Activated naive CD8-positive, alpha-beta T cell treated with anti-CD3 and anti-CD28 coated beads for 36 hours (primary cell): ENCODE measurements around the gene CCNK. TPM values are rescaled to one million over a fixed set of nuclear protein-coding genes. Genes with fewer than 3 reads are reported as not detected.

Source experiments
- DNase-seq: peaks from one replicate; pipeline ENCODE4 v3.0.0; 2021
- H3K27ac Mint-ChIP-seq: one replicate; pipeline ENCODE4 v1.8.0; 2022; ENCODE audit warnings: mild to moderate bottlenecking, moderate library complexity, mixed read lengths
- H3K27me3 Mint-ChIP-seq: one replicate; pipeline ENCODE4 v1.8.0; 2022; ENCODE audit warnings: mild to moderate bottlenecking, mixed read lengths
- H3K36me3 Mint-ChIP-seq: one replicate; pipeline ENCODE4 v1.8.0; 2021; ENCODE audit warnings: mild to moderate bottlenecking, mixed read lengths
- H3K4me1 Mint-ChIP-seq: one replicate; pipeline ENCODE4 v1.8.0; 2021; ENCODE audit warnings: mixed read lengths
- H3K4me3 Mint-ChIP-seq: one replicate; pipeline ENCODE4 v1.8.0; 2022; ENCODE audit warnings: mild to moderate bottlenecking, moderate library complexity, mixed read lengths
- H3K9me3 Mint-ChIP-seq: one replicate; pipeline ENCODE4 v1.8.0; 2022; ENCODE audit warnings: mixed read lengths
- total RNA-seq, 2 experiments: library from RNA; stranded (reverse); gene quantifications; one replicate each; pipeline ENCODE4 v1.2.3, GENCODE V29; 2021

CCNK gene
- total RNA-seq, 2 experiments from 2014 or later = 103 to 108 TPM

DNA sequence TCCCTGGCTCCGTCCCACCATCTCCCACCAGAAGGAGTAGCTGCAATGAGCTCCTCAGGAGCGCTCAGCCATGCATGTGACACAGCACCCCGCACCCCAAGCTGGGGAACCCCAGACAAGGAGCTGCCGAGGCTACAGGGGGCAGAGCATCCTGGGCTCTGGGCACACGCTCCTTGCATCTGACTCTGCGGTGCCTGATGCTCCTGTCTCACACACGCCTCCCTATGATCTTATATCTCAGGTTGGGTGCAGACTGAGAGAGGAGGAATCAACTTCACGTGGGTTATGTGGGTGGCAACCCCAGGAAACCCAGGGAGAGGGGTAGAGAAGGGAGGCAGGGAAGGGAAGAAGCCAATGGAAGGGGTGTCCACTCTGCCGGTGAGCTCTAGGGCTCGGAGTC, 60.0 kb downstream of the CCNK start:
- no peak for DNase-seq
- Mint-ChIP-seq H3K4me3 (no peak overlapping the region), H3K27ac (no peak overlapping the region), H3K4me1 (peaks cover 8% of the 10 kb centered on the region), H3K27me3 (no peaks in the 10 kb centered on the region), H3K36me3 (no peaks in the 10 kb centered on the region), H3K9me3 (no peaks in the 10 kb centered on the region)

DNA sequence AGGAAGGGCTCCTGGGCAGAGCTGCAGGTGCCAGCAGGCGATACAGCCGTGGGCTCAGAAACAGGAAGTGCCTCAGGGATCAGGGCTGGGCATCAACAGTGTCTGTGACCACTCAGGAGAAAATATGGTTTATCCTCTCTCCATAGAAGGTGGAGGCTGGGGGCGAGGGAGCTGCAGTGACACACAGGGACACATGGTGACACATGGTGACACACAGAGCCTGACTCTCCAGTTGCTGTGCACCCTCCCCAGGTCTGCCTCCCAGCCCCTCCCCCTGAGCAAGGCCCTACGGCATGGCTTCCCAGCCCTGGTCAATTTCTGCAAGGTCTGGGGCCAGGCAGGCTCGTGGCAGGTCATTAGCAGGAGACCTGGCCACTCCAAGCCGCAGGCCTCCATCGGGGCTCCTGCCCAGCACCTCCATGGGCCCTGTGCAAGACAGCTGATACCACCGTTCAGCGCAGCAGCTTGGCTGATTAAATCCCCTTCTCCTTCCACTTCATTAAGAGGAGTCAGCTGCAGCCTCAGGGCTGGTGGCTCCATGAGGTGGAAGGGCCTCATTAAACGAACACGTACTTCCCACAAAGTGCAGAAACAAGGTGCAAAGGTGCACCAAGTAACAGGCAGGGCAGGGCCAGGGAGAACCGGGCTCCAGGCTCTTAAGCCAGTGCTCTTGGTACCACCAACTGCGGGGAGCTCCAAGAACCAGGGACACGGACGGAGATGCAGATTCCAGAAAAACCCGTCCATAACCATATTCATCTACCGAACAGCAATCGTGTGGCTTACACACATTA, 60.7 kb downstream of the CCNK start:
- Mint-ChIP-seq H3K27me3 (no peaks in the 10 kb centered on the region), H3K9me3 (no peaks in the 10 kb centered on the region), H3K27ac (no peak overlapping the region), H3K4me1 (peaks cover 8% of the 10 kb centered on the region), H3K36me3 (no peaks in the 10 kb centered on the region), H3K4me3 (no peak overlapping the region)
- no peak for DNase-seq

DNA sequence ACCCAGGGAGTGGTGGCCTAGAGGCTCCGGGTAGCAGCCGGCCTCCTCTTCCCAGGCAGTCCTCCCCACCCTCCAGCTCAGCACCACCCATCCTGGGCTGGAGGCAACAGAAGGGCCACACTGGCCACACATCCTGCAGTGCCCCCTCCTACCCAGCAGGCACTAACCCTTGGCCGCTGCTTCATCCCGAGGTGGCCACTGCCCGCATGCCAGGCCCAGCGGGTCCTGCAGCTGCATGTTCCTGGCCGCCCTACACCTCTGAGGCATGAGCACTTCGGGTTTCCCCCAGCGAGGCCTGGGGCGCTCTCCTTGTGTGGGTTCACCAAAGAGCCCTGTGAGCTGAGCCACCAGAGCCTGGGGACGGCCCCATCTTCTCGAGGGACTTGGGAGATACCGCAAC, 61.4 kb downstream of the CCNK start:
- no peaks in the 10 kb centered on the region for H3K9me3 Mint-ChIP-seq
- DNase-seq = no peak
- no peaks in the 10 kb centered on the region for H3K36me3 Mint-ChIP-seq
- peaks cover 8% of the 10 kb centered on the region for H3K4me1 Mint-ChIP-seq
- no peak overlapping the region for H3K27ac Mint-ChIP-seq
- no peak overlapping the region for H3K4me3 Mint-ChIP-seq
- no peaks in the 10 kb centered on the region for H3K27me3 Mint-ChIP-seq

DNA sequence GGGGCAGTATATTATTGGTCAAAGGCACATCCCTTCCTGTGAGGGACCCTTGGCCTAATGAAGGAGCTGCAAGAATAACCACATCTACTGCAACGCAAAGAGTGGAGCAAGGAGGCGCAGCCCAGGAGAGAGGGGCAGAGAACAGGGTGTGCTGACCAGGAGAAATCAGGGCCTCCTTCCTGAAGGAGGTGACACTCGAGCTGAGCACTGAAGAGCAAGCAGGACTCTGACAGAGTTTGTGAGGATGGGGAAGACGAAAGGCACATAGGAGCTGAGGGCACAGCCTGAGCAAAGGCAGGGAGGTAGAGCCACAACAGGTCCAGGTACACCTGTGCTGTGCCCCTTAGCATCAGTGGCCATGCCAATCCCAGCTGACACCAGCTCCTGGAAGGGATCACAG, 62.2 kb downstream of the CCNK start:
- H3K27ac Mint-ChIP-seq = no peak overlapping the region
- no peaks in the 10 kb centered on the region for H3K27me3 Mint-ChIP-seq
- no peak for DNase-seq
- H3K36me3 Mint-ChIP-seq = no peaks in the 10 kb centered on the region
- no peaks in the 10 kb centered on the region for H3K9me3 Mint-ChIP-seq
- H3K4me1 Mint-ChIP-seq = peaks cover 8% of the 10 kb centered on the region
- H3K4me3 Mint-ChIP-seq = no peak overlapping the region

DNA sequence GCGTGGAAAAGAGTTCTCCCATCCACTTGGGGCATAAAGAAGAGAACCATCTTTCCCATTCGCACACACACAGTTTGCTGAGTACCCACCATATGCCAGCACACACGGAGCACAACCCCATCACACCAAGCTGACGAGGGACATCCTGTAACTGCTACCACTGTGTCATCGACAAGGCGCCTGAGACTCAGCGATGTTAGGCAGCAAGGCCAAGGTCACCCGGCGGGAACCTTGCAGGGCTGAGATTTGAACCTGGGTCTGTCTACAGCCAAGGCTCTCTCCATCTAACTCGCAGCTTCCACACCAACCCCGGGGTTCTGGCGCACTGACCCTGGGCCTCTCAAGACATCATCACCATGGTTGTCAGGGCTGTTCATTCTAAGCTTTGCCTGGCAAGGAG, 62.8 kb downstream of the CCNK start:
- H3K36me3 Mint-ChIP-seq = no peaks in the 10 kb centered on the region
- no peak for DNase-seq
- no peaks in the 10 kb centered on the region for H3K27me3 Mint-ChIP-seq
- peaks cover 8% of the 10 kb centered on the region for H3K4me1 Mint-ChIP-seq
- H3K9me3 Mint-ChIP-seq = no peaks in the 10 kb centered on the region
- H3K27ac Mint-ChIP-seq = no peak overlapping the region
- no peak overlapping the region for H3K4me3 Mint-ChIP-seq

DNA sequence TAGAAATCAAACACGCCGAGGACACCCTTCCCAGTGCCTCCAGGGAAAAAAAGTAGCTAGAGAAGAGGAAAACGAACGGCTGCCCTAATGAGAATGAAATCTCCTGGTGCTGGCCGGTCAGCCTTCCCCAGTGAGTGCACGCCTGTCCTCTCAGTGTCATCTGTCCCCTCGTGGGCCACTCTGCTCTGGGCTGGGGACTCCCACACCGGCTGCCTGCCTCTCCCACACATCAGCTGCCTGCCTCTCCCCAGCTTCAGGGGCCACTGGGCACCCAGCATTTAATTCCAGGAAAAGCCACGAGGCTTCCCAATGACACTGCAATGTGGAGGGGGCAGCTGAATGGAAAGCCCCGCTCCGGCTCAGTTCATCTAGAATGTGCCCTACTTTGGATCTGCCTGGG, 63.8 kb downstream of the CCNK start:
- Mint-ChIP-seq H3K36me3 (no peaks in the 10 kb centered on the region), H3K9me3 (no peaks in the 10 kb centered on the region), H3K4me1 (peaks cover 8% of the 10 kb centered on the region), H3K27ac (no peak overlapping the region), H3K4me3 (no peak overlapping the region), H3K27me3 (no peaks in the 10 kb centered on the region)
- DNase-seq = no peak

DNA sequence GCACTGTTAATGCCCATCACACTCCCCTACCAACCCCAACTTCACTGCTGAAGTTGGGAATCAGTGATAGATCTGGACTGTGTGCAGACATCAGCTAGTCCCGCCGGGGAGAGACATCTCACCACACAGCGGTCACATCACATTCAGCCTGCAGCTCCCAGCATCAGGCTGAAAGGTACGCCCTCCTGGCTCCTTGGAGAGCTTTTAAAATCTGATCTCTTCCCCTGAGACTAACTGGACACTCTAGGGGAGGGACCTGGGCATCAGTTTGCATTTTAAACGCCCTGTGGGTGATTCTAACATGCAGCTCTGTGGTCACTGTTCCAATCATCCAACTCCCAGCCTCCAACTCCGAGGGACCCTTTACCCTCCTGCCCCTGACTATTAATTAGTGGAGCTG, 64.4 kb downstream of the CCNK start:
- H3K4me3 Mint-ChIP-seq = no peak overlapping the region
- no peaks in the 10 kb centered on the region for H3K36me3 Mint-ChIP-seq
- H3K4me1 Mint-ChIP-seq = peaks cover 8% of the 10 kb centered on the region
- no peaks in the 10 kb centered on the region for H3K9me3 Mint-ChIP-seq
- DNase-seq = no peak
- H3K27me3 Mint-ChIP-seq = no peaks in the 10 kb centered on the region
- no peak overlapping the region for H3K27ac Mint-ChIP-seq

DNA sequence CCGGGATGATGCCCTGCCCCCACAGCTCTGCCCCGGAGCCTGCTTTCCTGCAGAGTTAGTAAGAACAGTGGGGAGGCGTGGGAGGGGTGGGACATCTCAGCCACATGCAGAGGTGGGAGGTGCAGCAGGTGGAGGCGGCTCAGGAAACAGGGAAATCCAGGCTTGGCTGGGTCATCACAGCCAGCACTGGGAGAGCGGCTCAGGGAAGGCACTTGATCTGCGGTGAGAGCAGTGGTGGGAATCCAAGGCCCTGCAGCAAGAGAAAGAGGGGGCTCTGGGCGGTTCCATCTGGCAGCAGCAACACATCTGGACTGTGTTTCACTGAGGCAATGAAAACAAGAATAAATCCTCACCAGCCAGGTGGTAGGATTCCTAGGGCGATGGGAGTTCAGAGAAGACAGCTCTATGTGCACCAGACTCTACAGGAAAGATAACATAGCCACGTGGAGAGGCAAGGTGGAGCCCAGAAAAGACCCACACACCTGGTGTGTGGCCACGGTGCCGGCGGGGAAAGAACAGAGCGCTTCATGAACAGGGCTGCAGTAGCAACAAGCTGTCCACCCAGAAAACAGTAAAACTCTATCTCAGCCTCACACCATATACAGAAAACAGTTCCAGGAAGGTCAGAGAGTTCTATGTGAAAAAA, 65.1 kb downstream of the CCNK start:
- Mint-ChIP-seq H3K4me3 (no peak overlapping the region), H3K36me3 (no peaks in the 10 kb centered on the region), H3K27ac (no peak overlapping the region), H3K9me3 (no peaks in the 10 kb centered on the region), H3K4me1 (peaks cover 4% of the 10 kb centered on the region), H3K27me3 (no peaks in the 10 kb centered on the region)
- no peak for DNase-seq

DNA sequence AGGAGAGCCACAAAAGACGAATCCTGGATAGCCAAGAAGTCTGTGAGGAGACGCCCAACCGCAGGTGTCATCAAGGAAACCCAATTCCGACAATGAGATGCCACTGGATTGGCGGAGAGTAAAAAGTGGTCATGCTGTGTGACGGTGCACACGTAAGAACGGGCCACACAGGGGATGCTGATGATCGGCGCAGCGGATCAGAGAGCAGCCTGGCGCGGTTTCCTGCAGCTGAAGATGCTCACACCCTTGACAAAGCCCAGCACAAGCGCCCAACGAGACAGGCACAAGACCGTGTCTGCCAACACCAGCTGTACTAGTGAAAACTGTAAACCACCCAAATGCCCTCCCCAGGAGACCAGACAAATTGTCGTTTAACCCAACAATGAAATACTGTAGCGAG, 67.0 kb downstream of the CCNK start:
- no peak overlapping the region for H3K4me3 Mint-ChIP-seq
- H3K27me3 Mint-ChIP-seq = no peaks in the 10 kb centered on the region
- no peaks in the 10 kb centered on the region for H3K9me3 Mint-ChIP-seq
- no peak for DNase-seq
- no peak overlapping the region for H3K27ac Mint-ChIP-seq
- no peaks in the 10 kb centered on the region for H3K36me3 Mint-ChIP-seq
- H3K4me1 Mint-ChIP-seq = peaks cover 2% of the 10 kb centered on the region

DNA sequence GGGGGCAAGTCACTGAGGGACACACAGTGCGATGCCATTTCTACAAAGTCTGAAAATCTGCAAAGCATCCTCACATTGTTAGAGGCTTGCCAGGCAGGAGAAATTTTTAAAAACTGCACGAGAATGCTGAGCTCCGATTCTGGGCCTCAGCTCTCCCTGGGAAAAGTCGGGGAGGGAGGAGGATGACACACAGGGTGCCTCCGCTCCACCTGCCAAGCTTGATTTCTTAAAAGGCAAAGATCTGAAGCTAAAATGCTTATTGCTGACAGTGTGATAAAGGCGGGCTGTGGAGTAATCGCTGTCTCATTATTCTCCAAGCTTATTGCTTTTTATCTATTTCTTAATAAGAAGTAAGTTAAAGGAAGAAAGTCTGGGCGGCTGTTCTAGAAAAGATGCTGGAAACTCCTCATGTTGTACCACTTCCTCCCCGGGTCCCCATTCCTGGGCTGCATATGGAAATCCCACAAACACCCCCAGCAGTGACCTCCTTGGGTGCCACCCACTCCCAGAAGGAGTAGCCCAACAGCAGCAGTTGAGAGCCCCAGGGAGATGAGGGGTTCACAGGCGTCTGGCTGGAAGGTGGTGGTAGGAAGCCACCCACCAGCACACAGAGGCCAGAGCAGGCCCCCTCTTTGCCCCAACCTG, 67.8 kb downstream of the CCNK start:
- Mint-ChIP-seq H3K27me3 (no peaks in the 10 kb centered on the region), H3K4me3 (no peak overlapping the region), H3K36me3 (no peaks in the 10 kb centered on the region), H3K27ac (no peak overlapping the region), H3K4me1 (peaks cover 2% of the 10 kb centered on the region), H3K9me3 (no peaks in the 10 kb centered on the region)
- no peak for DNase-seq

DNA sequence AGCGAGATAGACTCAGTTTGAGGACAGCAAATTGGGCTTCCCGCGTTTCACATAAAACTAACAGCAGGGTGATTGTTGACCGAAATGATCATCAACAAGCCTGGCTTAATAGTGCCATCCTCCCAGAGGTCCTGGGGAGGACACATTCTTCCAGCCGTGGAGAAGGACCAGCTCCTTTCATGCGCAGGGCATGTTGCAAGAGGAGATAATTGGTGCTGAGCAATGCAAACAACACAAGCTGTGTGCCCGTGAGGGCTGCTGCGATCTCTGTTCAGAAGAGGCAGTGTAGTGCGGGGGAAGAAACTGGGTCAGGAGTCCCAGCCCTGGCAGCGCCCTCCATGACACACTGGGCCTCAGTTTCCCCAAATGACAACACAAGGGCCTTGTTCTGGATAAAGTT, 68.5 kb downstream of the CCNK start:
- Mint-ChIP-seq H3K4me1 (peaks cover under 1% of the 10 kb centered on the region), H3K27ac (no peak overlapping the region)

DNA sequence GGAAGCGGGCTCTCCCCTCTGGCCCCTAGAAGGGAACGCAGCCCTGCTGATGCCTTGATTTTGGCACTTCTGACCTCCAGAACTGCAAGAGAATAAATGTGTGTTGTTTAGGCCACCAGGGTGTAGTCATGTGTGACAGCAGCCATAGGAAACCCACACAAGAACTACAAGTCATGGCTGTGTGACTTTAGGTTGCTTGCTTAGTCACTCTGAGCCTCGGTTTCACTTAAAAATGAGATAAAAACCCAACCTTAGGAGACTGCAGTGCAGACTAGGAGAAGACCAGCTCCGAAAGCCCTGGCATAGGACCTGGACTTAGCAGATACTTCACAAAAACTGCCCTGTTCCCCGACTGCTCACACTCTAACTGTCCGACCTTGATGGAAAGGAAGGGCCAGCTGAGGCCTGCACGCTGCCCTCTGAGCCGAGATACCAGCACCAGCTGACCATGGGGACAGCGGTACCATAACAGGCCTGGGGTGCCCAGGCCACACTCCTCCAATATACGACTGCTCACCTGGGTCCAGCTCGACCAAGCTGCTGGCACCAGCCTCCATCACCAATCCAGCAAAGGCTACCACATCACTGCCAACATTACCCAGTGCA, 69.3 kb downstream of the CCNK start:
- no peaks in the 10 kb centered on the region for H3K27me3 Mint-ChIP-seq
- no peak overlapping the region for H3K27ac Mint-ChIP-seq
- H3K9me3 Mint-ChIP-seq = no peaks in the 10 kb centered on the region
- no peak overlapping the region for H3K4me3 Mint-ChIP-seq
- no peaks in the 10 kb centered on the region for H3K36me3 Mint-ChIP-seq
- no peak for DNase-seq
- H3K4me1 Mint-ChIP-seq = peaks cover 2% of the 10 kb centered on the region

More for the DNA sequence above, 68.5 kb downstream of the CCNK start:
- Mint-ChIP-seq H3K27me3 (no peaks in the 10 kb centered on the region), H3K36me3 (no peaks in the 10 kb centered on the region), H3K9me3 (no peaks in the 10 kb centered on the region), H3K4me3 (no peak overlapping the region)
- DNase-seq = no peak

DNA sequence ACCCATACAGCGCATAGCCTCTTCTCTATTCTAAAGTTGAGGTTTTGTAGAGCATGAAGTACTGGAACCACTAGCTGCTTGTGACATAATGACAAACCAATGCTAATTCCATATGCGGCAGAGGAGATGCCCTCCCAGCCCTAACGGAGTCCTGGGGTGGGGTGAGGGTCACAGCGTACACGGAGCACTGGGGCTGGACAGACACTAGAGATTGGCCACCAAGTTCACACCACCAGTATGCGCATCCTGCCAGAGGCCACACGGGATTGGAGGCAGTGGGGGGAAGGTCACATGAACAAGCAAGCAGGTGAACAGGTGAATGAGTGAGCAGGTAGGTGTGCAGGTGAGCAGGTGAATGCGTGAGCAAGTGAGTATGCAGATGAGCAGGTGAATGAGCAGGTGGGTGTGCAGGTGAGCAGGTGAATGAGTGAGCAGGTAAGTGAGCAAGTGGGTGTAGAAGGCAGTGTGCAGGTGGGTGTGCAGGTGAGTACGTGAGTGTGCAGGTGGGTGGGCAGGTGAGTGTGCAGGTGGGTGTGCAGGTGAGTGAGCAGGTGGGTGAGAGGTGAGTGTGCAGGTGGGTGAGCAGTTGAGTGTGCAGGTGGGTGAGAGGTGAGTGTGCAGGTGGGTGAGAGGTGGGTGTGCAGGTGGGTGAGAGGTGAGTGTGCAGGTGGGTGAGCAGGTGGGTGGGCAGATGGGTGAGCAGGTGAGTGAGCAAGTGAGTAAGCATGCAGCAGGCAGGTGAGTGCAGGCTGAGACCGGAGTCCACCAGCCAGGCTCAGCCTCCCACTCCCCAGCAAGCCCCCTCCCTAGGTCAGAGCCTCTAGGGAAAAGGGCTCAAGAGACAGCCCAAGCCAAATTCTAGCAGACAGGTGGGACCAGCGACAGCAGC, 70.1 kb downstream of the CCNK start:
- DNase-seq = no peak
- no peaks in the 10 kb centered on the region for H3K36me3 Mint-ChIP-seq
- H3K27ac Mint-ChIP-seq = no peak overlapping the region
- no peak overlapping the region for H3K4me3 Mint-ChIP-seq
- H3K9me3 Mint-ChIP-seq = no peaks in the 10 kb centered on the region
- H3K4me1 Mint-ChIP-seq = peaks cover 2% of the 10 kb centered on the region
- H3K27me3 Mint-ChIP-seq = no peaks in the 10 kb centered on the region

DNA sequence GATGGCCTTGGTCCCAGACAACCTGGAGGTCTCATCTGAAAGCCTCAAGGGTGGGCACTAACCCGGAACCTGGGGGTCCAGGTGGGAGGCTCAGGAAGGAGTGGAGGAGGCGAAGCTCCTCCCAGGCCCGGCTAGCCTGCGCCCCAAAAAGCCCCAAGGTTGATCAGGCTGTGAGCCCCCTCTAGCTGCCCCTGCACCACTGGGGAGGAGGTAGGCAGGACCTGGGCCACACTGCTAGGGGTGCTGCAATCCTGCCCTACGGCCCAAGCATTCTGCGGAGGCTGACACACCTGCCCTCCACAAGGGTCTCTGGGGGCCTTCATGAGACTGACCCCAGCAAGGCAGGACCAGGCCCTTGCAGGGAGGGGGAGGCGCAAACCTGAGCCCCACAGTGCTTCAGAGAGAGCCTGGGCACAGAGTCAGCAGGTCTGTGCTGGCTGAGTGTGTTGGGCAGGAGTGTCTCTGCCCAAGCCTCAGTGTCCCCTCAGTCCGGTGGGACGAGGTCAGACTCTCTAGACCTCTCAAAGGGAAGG, 70.9 kb downstream of the CCNK start:
- Mint-ChIP-seq H3K36me3 (no peaks in the 10 kb centered on the region), H3K27me3 (no peaks in the 10 kb centered on the region), H3K4me3 (no peak overlapping the region), H3K9me3 (no peaks in the 10 kb centered on the region), H3K4me1 (peaks cover 3% of the 10 kb centered on the region), H3K27ac (no peak overlapping the region)
- no peak for DNase-seq
